Measurements from ENCODE around the gene SELE.

The SELE gene

GRCh38 chr1:169681140-169681539 lies 52.7 kb downstream of the SELE start:
- DNase-seq (ENCODE audit: low spot score), result no peak

GRCh38 chr1:169680377-169681019 lies 53.4 kb downstream of the SELE start:
- no peak for DNase-seq (ENCODE audit: low spot score)

- DNase-seq (ENCODE audit: low spot score), result no peak
These were observed 54.2 kb downstream of the SELE start for GRCh38 chr1:169679692-169680091.

- no peak for DNase-seq (ENCODE audit: low spot score)
These were observed 57.9 kb downstream of the SELE start for GRCh38 chr1:169676001-169676400.
